Spleen (tissue), 11 donors: ENCODE results near the gene NOD1. TPM values are rescaled to one million over a fixed set of nuclear protein-coding genes. Genes with fewer than 3 reads are reported as not detected.

ENCODE experiments used
- DNase-seq: peaks from one replicate; pipeline ENCODE4 v3.0.0-alpha.2; 2020
- H3K27ac ChIP-seq, 8 donors: fragments of 200-600 bp; sonication (generic) in 7 of 8; 1 replicate in 4 of 8; 2 replicates in 4 of 8; pipeline versions ENCODE4 v1.5.0 to v1.8.0; 2016 to 2021; ENCODE audit warnings: inconsistent platforms in 4 of 8, mild to moderate bottlenecking in 4 of 8, moderate library complexity in 1 of 8
- H3K27me3 ChIP-seq, 7 donors: fragments of 200-600 bp; sonication (generic) in 6 of 7; replicated peaks in 1 of 7; 1 replicate in 4 of 7; 2 replicates in 3 of 7; pipeline versions ENCODE4 v1.5.0 to v1.8.0; 2016 to 2021; ENCODE audit warnings: inconsistent platforms in 3 of 7, mild to moderate bottlenecking in 1 of 7
- H3K36me3 ChIP-seq, 6 donors: fragments of 200-600 bp; sonication (generic) in 5 of 6; 1 replicate in 4 of 6; 2 replicates in 2 of 6; pipeline versions ENCODE4 v1.5.0 to v1.8.0; 2016 to 2021; ENCODE audit warnings: inconsistent platforms in 2 of 6
- H3K4me1 ChIP-seq, 6 donors: fragments of 200-600 bp; sonication (generic) in 5 of 6; 1 replicate in 3 of 6; 2 replicates in 3 of 6; pipeline versions ENCODE4 v1.5.0 to v1.8.0; 2016 to 2021; ENCODE audit warnings: inconsistent platforms in 3 of 6
- H3K4me3 ChIP-seq, 8 donors: fragments of 200-600 bp; sonication (generic) in 7 of 8; 1 replicate in 4 of 8; 2 replicates in 4 of 8; pipeline versions ENCODE4 v1.5.0 to v1.8.0; 2016 to 2021; ENCODE audit warnings: inconsistent platforms in 4 of 8, mild to moderate bottlenecking in 4 of 8, moderate library complexity in 2 of 8
- H3K9me3 ChIP-seq, 8 donors: fragments of 200-600 bp; sonication (generic) in 7 of 8; 1 replicate in 4 of 8; 2 replicates in 4 of 8; pipeline versions ENCODE4 v1.5.0 to v1.8.0; 2016 to 2021; ENCODE audit warnings: inconsistent platforms in 4 of 8
- CTCF ChIP-seq, 11 experiments: fragments of 200-600 bp in 7 of 11; fragments of 450-650 bp in 4 of 11; sonication (generic) in 4 of 11; IDR thresholded peaks in 8 of 11; conservative IDR thresholded peaks in 3 of 11; 1 replicate in 7 of 11; 2 replicates in 4 of 11; pipeline versions ENCODE4 v1.4.0 to v1.8.0; 2016 to 2021; ENCODE audit warnings: antibody characterized with exemption in 11 of 11, inconsistent platforms in 4 of 11, mild to moderate bottlenecking in 1 of 11
- POLR2A ChIP-seq, 3 donors: fragments of 450-650 bp; IDR thresholded peaks; one replicate each; pipeline ENCODE4 v1.5.1; 2017; ENCODE audit warnings: antibody characterized with exemption in 3 of 3, mild to moderate bottlenecking in 1 of 3
- POLR2AphosphoS5 ChIP-seq, 3 donors: sonication (generic); formaldehyde crosslinking; IDR thresholded peaks; one replicate each; pipeline ENCODE4 v1.5.1; 2017; ENCODE audit warnings: antibody characterized with exemption in 3 of 3
- WGBS, 5 donors: extraction: QIAGEN DNeasy Blood & Tissue Kit in 3 of 5; methylation state at CpG; one replicate each; pipeline versions ENCODE4 v1.1.5 to v1.1.7; 2013 to 2018; 5-methylcytosine and 5-hydroxymethylcytosine counted together
- intact Hi-C: fragments of 100-400 bp; cut with DNase I; formaldehyde crosslinking; loops from one replicate; pipeline ENCODE4 v1.15.0; 2023; ENCODE audit warnings: low total_unique reads
- polyA plus RNA-seq, 3 donors: library from polyadenylated mRNA; stranded (reverse); fragments of 200-250 nt; gene quantifications; one replicate each; pipeline ENCODE4 v1.2.1, GENCODE V29; 2013
- total RNA-seq, 7 donors: library from RNA; depleted of rRNA in 3 of 7; stranded (reverse); fragments of >200 nt in 3 of 7; fragmentation: NEBNext Ultra II Directional in 4 of 7; extraction: Animal tissue kit (Norgen Biotek cat#: 25700) in 4 of 7; gene quantifications; one replicate each; pipeline versions ENCODE4 v1.1.0 to v1.2.1, GENCODE V29; 2016 to 2021
- donor health status: healthy with polysubstance abuse.
- donor health status: DM: no; HTN: no; CAD: no; lungs with moderate emphysema.
- donor health status: DM: no; HTN: no; CAD: no.
- donor health status: Bipolar disorder and iron deficiency.
- donor health status: healthy.
- donor health status: DM: no; HTN: no; CAD: no.
- donor health status: DM: yes; HTN: yes; CAD: no.

Gene NOD1
- total and polyA plus RNA-seq, 10 donors, result 11.0 to 40.8 (median 33.5) TPM

- Histone ChIP-seq H3K4me3 (no peak overlapping the region), H3K27me3 (no peaks in the 10 kb centered on the region), H3K4me1 (peaks cover 53 to 100% (median 92%) of the 10 kb centered on the region in 6 donors), H3K36me3 (peaks cover 0 to 7% (median 0%) of the 10 kb centered on the region in 6 donors), H3K27ac (peak overlapping the region; percentile 45 to 92 (median 78)), H3K9me3 (no peaks in the 10 kb centered on the region)
- WGBS, 5 donors, result 57 to 85% (median 71%) methylated on average over 4 of the region's 4 CpGs
- intact Hi-C loops, result no loop called here
- no peak for DNase-seq
- TF ChIP-seq POLR2A (IDR thresholded peaks at IDR 0.05) (no peak), POLR2AphosphoS5 (IDR thresholded peaks at IDR 0.05) (no peak), CTCF (IDR thresholded peaks at IDR 0.05 in 8 of 11, conservative IDR thresholded peaks at IDR 0.05 in 3 of 11) (no peak)
Measured at GRCh38 chr7:30468791-30469190, 9.8 kb downstream of the NOD1 start.

GRCh38 chr7:30468041-30468440 lies 10.5 kb downstream of the NOD1 start:
- no peaks in the 10 kb centered on the region for H3K9me3 ChIP-seq
- intact Hi-C loops, result no loop called here
- DNase-seq, result no peak
- H3K36me3 ChIP-seq, result peaks cover 0 to 8% (median 0%) of the 10 kb centered on the region in 6 donors
- H3K27ac ChIP-seq, result peak overlapping the region in 7 of 8 donors; percentile 11 to 92 (median 78)
- peaks cover 61 to 100% (median 93%) of the 10 kb centered on the region in 6 donors for H3K4me1 ChIP-seq
- 14 to 23% (median 19%) methylated on average over 2 of the region's 2 CpGs for WGBS, 5 donors
- no peaks in the 10 kb centered on the region for H3K27me3 ChIP-seq
- H3K4me3 ChIP-seq, result no peak overlapping the region
- TF ChIP-seq POLR2A (IDR thresholded peaks at IDR 0.05), result no peak
- no peak for TF ChIP-seq CTCF (IDR thresholded peaks at IDR 0.05 in 8 of 11, conservative IDR thresholded peaks at IDR 0.05 in 3 of 11)
- TF ChIP-seq POLR2AphosphoS5 (IDR thresholded peaks at IDR 0.05), result no peak

GRCh38 chr7:30467271-30467670 lies 11.3 kb downstream of the NOD1 start:
- Histone ChIP-seq H3K27ac (peak overlapping the region in 6 of 8 donors; percentile 12 to 92 (median 78)), H3K36me3 (peaks cover 0 to 16% (median under 1%) of the 10 kb centered on the region in 6 donors), H3K27me3 (no peaks in the 10 kb centered on the region), H3K4me1 (peaks cover 57 to 100% (median 94%) of the 10 kb centered on the region in 6 donors), H3K4me3 (no peak overlapping the region), H3K9me3 (no peaks in the 10 kb centered on the region)
- intact Hi-C loops, result no loop called here
- no peak for DNase-seq
- no peak for TF ChIP-seq POLR2AphosphoS5 (IDR thresholded peaks at IDR 0.05)
- WGBS, 5 donors, result 66 to 76% (median 70%) methylated on average over 4 of the region's 4 CpGs

GRCh38 chr7:30466266-30466665 lies 12.3 kb downstream of the NOD1 start:
- peaks cover 47 to 100% (median 86%) of the 10 kb centered on the region in 6 donors for H3K4me1 ChIP-seq
- no peak for DNase-seq
- WGBS, 5 donors, result 61 to 82% (median 72%) methylated on average over 4 of the region's 4 CpGs
- H3K9me3 ChIP-seq, result no peaks in the 10 kb centered on the region
- no peak for TF ChIP-seq POLR2A (IDR thresholded peaks at IDR 0.05)
- TF ChIP-seq CTCF (IDR thresholded peaks at IDR 0.05 in 8 of 11, conservative IDR thresholded peaks at IDR 0.05 in 3 of 11), result no peak
- no peak for TF ChIP-seq POLR2AphosphoS5 (IDR thresholded peaks at IDR 0.05)
- intact Hi-C loops, result no loop called here
- H3K27ac ChIP-seq, result peak overlapping the region in 5 of 8 donors; percentile 6 to 92 (median 63)
- no peak overlapping the region for H3K4me3 ChIP-seq
- H3K36me3 ChIP-seq, result peaks cover 0 to 26% (median 3%) of the 10 kb centered on the region in 6 donors
- no peaks in the 10 kb centered on the region for H3K27me3 ChIP-seq
